RKO (cell line): ENCODE data around the gene SRGAP1.

Experiments
- DNase-seq: peaks from one replicate; pipeline ENCODE4 v3.0.0-alpha.2; 2016; ENCODE audit warnings: low spot score

SRGAP1 gene

GRCh38 chr12:63937378-63938316, 93.1 kb downstream of the SRGAP1 start:
- no peak for DNase-seq

GRCh38 chr12:63940310-63941005, 96.0 kb downstream of the SRGAP1 start:
- no peak for DNase-seq

- DNase-seq = no peak
Observed at GRCh38 chr12:63941166-63941800, 96.8 kb downstream of the SRGAP1 start.

GRCh38 chr12:63941879-63942278, 97.4 kb downstream of the SRGAP1 start:
- no peak for DNase-seq

GRCh38 chr12:63942464-63943241, 98.2 kb downstream of the SRGAP1 start:
- no peak for DNase-seq

GRCh38 chr12:63944034-63944579, 99.6 kb downstream of the SRGAP1 start:
- DNase-seq = no peak

- no peak for DNase-seq
Observed at GRCh38 chr12:63944586-63945228, 100.2 kb downstream of the SRGAP1 start.

- no peak for DNase-seq
Observed at GRCh38 chr12:63945777-63946176, 101.3 kb downstream of the SRGAP1 start.

GRCh38 chr12:63948211-63948610, 103.7 kb downstream of the SRGAP1 start:
- DNase-seq = no peak

GRCh38 chr12:63949902-63950301, 105.4 kb downstream of the SRGAP1 start:
- no peak for DNase-seq

- no peak for DNase-seq
Observed at GRCh38 chr12:63952995-63953394, 108.5 kb downstream of the SRGAP1 start.

GRCh38 chr12:63955831-63956666, 111.5 kb downstream of the SRGAP1 start:
- DNase-seq = no peak

GRCh38 chr12:63957496-63957895, 113.0 kb downstream of the SRGAP1 start:
- no peak for DNase-seq

- no peak for DNase-seq
Observed at GRCh38 chr12:63958876-63959580, 114.5 kb downstream of the SRGAP1 start.

GRCh38 chr12:63961048-63961447, 116.5 kb downstream of the SRGAP1 start:
- DNase-seq = no peak

GRCh38 chr12:63961543-63961942, 117.0 kb downstream of the SRGAP1 start:
- no peak for DNase-seq

- DNase-seq = no peak
Observed at GRCh38 chr12:63963868-63964267, 119.4 kb downstream of the SRGAP1 start.

GRCh38 chr12:63964301-63964700, 119.8 kb downstream of the SRGAP1 start:
- no peak for DNase-seq

GRCh38 chr12:63965936-63966605, 121.6 kb downstream of the SRGAP1 start:
- no peak for DNase-seq
